Measurements from ENCODE around the gene SPOCK1. TPM values are rescaled to one million over a fixed set of nuclear protein-coding genes. Genes with fewer than 3 reads are reported as not detected.

SPOCK1 gene
- total and polyA plus RNA-seq, 8 donors, result 0.46 to 15.6 (median 9.2) TPM

- 64 to 88% (median 73%) methylated on average over 1 of the region's 1 CpG for WGBS, 5 donors
- Histone ChIP-seq H3K4me1 (peaks cover 0 to 17% (median 0%) of the 10 kb centered on the region in 4 donors), H3K9me3 (no peaks in the 10 kb centered on the region), H3K27me3 (no peaks in the 10 kb centered on the region), H3K36me3 (no peaks in the 10 kb centered on the region), H3K4me3 (no peak overlapping the region), H3K27ac (no peak overlapping the region)
- TF ChIP-seq CTCF (IDR thresholded peaks at IDR 0.05), result no peak
- no peak for TF ChIP-seq EP300 (IDR thresholded peaks at IDR 0.05)
- no peak for TF ChIP-seq POLR2AphosphoS5 (IDR thresholded peaks at IDR 0.05)
- no peak for TF ChIP-seq POLR2A (IDR thresholded peaks at IDR 0.05)
- intact Hi-C loops (cut with DNase I; ENCODE audit: low total_unique reads), result no loop called here
- DNase-seq, result no peak
These were observed 163.0 kb downstream of the SPOCK1 start for GRCh38 chr5:137336161-137336560.

- Histone ChIP-seq H3K27ac (no peak overlapping the region), H3K4me3 (no peak overlapping the region), H3K9me3 (no peaks in the 10 kb centered on the region), H3K36me3 (no peaks in the 10 kb centered on the region), H3K4me1 (peaks cover 0 to 17% (median 0%) of the 10 kb centered on the region in 4 donors), H3K27me3 (no peaks in the 10 kb centered on the region)
- TF ChIP-seq POLR2AphosphoS5 (IDR thresholded peaks at IDR 0.05) (no peak), CTCF (IDR thresholded peaks at IDR 0.05) (no peak), EP300 (IDR thresholded peaks at IDR 0.05) (no peak), POLR2A (IDR thresholded peaks at IDR 0.05) (no peak)
- DNase-seq, result no peak
- intact Hi-C loops (cut with DNase I; ENCODE audit: low total_unique reads), result no loop called here
- WGBS, 5 donors, result 76 to 80% (median 78%) methylated on average over 5 of the region's 5 CpGs
These were observed 163.6 kb downstream of the SPOCK1 start for GRCh38 chr5:137335493-137335892.

GRCh38 chr5:137333928-137334327 is 165.2 kb downstream of the SPOCK1 start:
- intact Hi-C loops (cut with DNase I; ENCODE audit: low total_unique reads), result no loop called here
- Histone ChIP-seq H3K27ac (no peak overlapping the region), H3K9me3 (no peaks in the 10 kb centered on the region), H3K36me3 (no peaks in the 10 kb centered on the region), H3K27me3 (no peaks in the 10 kb centered on the region), H3K4me3 (no peak overlapping the region), H3K4me1 (peaks cover 0 to 17% (median 0%) of the 10 kb centered on the region in 4 donors)
- 34 to 67% (median 49%) methylated on average over 3 of the region's 3 CpGs for WGBS, 5 donors
- TF ChIP-seq POLR2AphosphoS5 (IDR thresholded peaks at IDR 0.05), result no peak
- TF ChIP-seq EP300 (IDR thresholded peaks at IDR 0.05), result no peak
- no peak for TF ChIP-seq POLR2A (IDR thresholded peaks at IDR 0.05)
- TF ChIP-seq CTCF (IDR thresholded peaks at IDR 0.05), result no peak
- DNase-seq, result no peak

- Histone ChIP-seq H3K4me3 (no peak overlapping the region), H3K27ac (no peak overlapping the region), H3K27me3 (no peaks in the 10 kb centered on the region), H3K4me1 (peaks cover 0 to 17% (median 0%) of the 10 kb centered on the region in 4 donors), H3K9me3 (no peaks in the 10 kb centered on the region), H3K36me3 (no peaks in the 10 kb centered on the region)
- intact Hi-C loops (cut with DNase I; ENCODE audit: low total_unique reads), result no loop called here
- WGBS, 5 donors, result 64 to 78% (median 77%) methylated on average over 4 of the region's 4 CpGs
- TF ChIP-seq CTCF (IDR thresholded peaks at IDR 0.05) (no peak), POLR2AphosphoS5 (IDR thresholded peaks at IDR 0.05) (no peak), POLR2A (IDR thresholded peaks at IDR 0.05) (no peak), EP300 (IDR thresholded peaks at IDR 0.05) (no peak)
- no peak for DNase-seq
These were observed 165.7 kb downstream of the SPOCK1 start for GRCh38 chr5:137333475-137333874.

All from stomach (tissue), 9 donors.